HG02884 (cell line): Measurements from ENCODE around the gene B9D2.
"Not testable (repeated sequence)": the region's sequence is repeated elsewhere in the genome, so short reads cannot be mapped to it uniquely, and the experiment has no call there.

Experiments used
- ATAC-seq: cut with Tn5 transposase; IDR thresholded peaks from one replicate; pipeline ENCODE4 v1.9.1; 2021; ENCODE audit warnings: mild to moderate bottlenecking, moderate library complexity; ENCODE audit not compliant: unreplicated experiment

Gene B9D2

DNA sequence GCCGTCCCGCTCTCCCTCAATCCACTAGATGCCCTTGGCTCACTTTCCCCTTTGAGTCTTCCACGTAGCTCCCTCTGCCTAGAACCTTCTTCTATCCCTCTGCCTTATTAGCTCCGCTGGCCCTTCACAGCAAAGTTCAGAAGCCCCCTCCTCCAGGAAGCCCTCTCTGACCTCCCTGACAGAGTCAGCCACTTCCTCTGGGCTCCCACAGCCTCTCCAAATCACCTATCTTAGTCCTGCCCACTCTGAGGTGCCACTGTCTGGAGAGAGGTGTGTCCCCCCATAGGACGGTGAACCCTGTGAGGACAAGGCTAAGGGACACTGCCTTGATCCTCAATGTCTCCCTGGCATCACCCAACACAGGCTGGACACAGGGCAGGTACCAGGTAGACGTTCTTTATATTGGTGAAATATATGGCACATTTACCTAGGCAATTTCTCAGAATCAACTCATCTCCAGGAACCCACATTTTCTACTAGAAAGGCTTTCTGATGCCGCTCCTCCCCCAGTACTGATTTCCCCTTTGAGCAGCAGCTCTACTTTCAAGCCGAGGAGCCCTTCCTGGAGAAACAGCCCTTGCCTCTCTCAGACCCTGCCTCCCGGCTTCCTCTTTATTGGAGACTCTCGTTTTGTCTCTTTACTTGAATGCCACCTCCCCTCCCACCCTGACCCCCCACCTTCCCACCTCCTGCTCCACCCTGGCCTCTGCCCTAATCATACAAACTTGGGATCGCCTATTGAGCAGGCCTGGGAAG, 6.8 kb downstream of the B9D2 start:
- no peak for ATAC-seq

DNA sequence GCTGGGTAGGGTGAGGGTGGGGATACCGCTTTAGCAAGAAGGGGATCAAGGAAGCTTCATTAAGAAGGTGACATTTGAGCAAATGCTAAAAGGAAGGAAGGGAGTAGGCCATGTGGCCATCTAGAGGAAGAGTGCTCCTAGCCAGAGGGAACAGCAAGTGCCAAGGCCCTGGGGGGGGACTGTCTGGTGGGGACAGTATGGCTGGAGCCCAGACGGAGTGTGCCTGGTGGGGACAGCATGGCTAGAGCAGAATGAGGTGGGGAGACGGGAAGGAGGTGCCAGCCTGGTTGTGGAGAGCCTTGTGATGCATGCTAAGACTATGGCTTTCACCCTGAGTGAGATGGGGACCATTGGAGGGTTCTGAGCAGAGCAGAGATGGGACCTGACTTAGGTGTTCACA, 8.1 kb downstream of the B9D2 start:
- no peak for ATAC-seq

DNA sequence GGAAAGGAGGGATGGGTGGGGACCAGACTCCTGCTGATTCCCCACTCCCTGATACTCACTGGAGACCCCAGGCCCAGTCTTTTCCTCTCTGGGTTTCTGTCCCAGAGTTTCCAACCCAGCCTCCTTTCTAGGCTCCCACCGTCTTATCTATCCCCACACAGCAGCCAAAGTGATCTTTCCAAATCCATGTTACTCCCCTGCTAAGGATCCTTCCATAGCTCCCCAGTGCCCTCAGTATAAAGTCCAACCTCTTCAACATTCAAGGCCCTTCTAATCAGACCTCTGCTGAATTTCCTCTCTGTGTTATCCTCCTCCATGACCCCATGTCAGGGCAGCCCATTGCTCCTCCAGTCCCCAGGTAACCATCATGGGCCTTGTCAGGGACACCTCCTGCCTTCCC, 8.9 kb downstream of the B9D2 start:
- no peak for ATAC-seq

DNA sequence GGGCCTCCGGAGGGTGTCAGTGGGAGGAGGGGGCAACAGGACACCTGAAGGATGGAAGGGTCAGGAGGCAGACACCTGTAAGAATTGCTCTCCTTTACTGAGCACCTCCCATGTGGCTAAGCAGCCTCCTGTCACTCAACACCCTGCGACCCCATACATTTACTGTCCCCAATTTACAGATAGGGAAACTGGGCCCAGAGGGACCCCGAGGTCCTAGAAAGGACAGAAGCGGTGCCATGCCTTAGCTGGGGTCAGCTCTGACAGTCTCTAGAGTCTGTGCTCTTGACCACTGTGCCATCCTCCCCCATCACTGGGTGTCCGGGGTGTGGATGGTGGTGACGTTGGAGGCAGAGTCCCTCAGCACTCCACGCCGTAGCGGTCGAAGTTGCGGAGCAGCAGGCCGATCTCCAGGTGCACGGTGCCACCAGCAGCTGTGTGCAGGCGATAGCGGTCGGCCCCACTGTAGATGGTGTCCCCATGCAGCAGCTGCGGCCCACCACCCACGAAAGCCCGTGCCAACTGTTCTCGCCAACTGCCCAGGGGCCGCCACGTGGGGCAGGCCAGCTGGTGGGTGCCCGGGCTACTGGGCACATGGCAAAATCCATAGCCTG, 9.5 kb downstream of the B9D2 start:
- no peak for ATAC-seq

DNA sequence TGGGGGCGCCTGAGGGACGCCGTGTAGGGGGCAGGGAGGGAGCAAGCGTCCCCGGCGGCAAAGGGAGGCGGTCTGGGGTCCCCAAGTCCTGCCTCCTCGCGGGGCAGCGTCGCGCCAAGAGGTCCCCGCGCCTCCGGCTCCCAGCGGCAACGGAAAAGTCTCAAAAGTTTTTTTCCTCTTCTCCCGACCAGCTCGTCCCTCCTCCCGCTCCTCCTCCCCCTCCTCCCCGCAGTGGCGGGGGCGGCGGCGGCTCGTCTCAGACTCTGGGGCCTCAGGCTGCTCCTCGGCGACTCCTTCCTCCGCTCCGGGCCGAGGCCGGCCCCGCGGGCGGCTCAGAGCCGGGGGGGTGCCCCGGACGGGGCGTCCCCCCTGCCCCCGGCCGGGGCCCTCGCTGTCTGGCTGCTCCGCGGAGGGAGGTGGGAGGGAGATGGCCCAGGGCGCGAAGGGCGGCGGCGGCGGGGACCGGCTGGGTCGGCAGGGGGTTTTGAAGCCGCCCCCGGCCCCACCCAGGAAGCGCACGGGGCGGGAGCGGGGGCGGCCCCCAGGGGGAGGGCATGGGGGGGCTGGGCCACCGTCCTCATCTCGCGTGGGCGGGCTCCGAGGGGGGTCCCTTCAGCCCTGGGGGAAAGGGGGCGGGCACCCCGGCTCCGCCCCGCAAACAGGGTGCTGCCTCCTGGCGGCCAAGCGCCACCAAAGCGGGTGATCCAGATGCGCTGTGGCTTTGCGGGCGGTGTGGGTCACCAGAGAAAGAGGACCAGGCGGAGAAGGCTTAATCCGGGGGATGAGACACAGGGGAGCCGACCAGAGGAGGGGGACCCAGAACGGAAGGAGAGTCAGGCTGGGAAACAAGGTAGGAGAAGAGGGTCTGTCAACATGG, 10.2 kb downstream of the B9D2 start, which contains the start of gene TGFB1:
Gene TGFB1, minus strand, starts transcription at position 457 of the 877 bp plus-strand sequence. CDS start 878 bp downstream, outside the sequence.
- no peak for ATAC-seq

DNA sequence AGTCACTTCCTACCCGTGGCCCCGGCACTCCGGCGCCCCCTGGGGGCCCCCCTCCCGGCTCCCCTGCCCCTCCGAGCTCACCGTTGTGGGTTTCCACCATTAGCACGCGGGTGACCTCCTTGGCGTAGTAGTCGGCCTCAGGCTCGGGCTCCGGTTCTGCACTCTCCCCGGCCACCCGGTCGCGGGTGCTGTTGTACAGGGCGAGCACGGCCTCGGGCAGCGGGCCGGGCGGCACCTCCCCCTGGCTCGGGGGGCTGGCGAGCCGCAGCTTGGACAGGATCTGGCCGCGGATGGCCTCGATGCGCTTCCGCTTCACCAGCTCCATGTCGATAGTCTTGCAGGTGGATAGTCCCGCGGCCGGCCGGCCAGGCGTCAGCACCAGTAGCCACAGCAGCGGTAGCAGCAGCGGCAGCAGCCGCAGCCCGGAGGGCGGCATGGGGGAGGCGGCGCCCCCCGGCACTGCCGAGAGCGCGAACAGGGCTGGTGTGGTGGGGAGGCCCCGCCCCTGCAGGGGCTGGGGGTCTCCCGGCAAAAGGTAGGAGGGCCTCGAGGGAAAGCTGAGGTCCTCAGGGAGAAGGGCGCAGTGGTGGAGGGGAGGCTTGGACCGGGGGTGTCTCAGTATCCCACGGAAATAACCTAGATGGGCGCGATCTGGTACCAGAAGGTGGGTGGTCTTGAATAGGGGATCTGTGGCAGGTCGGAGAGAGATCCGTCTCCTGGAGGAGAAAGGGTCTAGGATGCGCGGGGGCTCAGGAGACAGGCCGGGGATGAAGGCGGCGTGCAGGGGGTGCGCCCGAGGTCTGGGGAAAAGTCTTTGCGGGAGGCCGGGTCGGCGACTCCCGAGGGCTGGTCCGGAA, 11.1 kb downstream of the B9D2 start:
- no peak for ATAC-seq

DNA sequence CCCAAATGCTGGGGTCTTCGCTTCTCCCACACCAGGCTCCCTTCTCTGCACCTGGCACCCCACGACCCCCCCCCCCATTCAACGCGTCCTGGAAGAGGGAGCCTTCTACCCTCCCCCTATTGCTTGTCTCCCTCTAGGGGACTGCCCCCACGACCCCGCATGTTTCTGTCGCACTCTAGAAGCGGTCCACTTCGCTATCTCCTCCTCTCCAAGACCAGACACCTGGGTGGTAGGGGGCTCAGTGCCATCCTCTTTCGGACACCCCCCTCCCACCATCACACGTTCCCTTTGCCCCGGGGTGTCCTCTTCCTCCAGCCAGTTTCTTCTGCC, 11.7 kb downstream of the B9D2 start:
- ATAC-seq: no peak

DNA sequence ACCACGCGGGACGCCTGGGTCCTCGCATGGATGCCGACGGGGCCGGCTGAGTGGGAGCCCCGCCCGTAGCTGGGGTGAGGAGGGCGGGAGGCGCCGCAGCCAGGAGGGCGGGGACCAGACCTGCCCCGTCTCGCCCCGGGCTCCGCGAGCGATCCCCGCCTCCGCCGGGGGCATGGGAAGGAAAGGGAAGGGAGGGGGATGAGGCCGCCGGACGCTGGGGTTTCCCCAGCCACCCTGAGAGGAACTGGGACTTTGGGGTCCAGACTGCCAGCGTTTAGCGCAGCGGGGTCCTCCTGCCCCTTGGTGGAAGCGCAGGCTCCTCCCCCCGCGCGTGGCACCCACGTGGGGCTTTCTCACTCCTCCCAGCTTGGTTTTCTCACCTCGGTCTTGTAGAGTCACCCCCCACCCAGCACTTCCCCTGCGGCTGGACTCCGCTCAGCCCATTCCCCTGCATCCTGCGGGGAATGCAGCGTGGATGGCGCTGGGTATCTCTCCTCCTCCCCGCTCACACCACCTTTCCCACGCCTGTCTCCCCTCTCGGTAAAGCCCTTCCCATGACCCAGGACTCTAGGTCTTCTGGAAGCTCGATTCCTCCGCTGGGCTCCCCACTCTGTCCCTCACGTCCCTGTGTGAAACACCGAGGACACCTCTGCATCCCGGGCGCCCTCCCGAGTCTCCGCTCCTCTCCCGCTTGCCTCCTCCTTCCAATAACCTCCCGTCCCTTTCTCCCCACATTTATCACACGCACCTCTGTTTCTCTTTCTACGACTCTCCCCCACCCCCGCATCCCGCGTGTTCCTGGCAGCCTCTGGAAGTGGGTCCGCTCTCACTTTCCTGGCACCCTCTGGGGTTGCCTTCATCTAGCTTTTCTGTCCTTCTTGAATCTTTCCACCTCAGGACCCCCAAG, 12.4 kb downstream of the B9D2 start:
- ATAC-seq: no peak

DNA sequence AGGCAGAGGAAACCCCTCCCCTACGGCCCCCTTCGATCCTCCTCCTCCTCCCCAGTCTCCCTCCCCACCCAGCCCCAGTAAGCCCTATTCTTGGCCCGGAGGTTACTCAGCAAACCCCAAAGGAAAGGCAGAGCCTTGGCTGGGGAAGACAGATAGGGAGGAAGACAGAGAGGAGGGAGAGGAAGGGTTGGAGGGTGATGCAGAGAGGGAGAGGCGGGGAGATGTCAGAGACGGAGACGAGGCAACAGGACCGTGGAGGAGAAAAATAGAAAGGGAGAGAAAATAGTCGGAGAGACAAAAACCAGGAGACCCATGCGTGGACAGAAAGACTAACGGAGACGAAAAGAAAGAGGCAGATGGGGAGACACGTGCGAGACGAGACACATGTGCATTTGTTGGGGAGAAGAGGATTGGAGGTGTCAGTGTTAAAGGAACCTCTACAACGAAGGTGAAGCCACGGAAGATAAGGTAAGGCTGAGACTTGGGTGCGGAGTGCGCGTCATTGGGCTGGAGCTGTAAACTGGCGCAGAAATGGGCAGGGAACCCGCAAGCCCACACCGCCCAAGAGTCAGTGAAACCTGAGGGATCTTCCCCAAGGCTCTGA, 13.1 kb downstream of the B9D2 start:
- ATAC-seq: no peak

DNA sequence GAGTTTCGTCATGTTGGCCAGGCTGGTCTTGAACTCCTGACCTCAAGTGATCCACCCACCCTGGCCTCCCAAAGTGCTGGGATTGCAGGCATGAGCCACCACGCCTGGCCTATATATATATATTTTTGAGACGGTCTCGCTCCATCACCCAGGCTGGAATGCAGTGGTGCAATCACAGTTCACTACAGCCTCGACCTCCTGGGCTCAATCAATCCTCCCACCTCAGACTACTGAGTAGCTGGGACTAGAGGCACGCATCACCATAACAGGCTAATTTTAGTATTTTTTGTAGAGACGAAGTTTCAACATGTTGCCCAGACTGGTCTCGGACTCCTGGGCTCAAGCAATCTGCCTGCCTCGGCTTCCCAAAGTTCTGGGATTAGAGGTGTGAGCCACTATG, 17.0 kb downstream of the B9D2 start:
- not testable (repeated sequence) for ATAC-seq

DNA sequence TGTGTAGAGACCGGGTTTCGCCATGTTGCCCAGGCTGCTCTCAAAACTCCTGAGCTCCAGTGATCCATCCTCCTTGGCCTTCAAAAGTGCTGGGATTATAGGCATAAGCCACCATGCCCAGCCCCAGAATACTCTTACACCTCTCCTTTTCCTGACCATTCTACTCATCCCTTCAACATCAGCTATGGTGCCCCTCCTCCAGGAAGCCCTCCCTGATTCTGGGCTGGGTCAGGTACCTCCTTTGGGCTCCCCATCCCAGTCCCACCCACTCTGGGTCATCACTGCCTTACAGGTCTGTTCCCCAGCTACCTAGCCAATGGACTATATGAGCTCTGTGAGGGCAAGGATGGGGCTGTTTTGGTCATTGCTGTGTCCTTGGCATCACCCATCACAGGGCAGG, 19.8 kb downstream of the B9D2 start:
- no peak for ATAC-seq

DNA sequence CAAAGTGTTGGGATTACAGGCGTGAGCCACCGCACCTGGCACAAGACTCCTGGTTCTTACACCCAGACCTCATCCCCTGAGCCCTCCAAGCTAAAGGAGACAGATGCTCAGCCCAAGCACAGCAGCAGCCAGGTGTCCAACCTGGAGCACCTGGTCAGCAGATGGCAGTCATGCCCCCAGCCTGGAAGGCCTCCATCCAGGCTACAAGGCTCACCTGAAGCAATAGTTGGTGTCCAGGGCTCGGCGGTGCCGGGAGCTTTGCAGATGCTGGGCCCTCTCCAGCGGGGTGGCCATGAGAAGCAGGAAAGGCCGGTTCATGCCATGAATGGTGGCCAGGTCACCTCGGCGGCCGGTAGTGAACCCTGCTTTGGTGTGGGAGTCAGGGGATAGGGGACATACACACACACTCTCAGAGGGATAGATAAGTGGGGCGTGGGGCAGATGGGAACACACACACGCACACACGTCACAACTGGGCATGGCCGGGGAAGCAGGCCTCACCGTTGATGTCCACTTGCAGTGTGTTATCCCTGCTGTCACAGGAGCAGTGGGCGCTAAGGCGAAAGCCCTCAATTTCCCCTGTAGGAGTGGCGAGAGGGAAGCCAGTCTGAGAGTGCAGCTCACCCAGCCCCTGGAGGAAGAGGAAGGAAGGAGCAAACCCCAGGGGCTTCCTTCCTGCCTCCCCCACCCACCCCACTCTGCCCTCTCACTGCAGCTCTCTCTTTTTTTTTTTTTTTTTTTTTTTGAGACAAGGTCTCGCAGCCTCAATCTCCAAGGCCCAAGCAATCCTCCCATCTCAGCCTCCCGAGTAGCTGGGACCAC, 22.1 kb downstream of the B9D2 start:
- no peak for ATAC-seq

DNA sequence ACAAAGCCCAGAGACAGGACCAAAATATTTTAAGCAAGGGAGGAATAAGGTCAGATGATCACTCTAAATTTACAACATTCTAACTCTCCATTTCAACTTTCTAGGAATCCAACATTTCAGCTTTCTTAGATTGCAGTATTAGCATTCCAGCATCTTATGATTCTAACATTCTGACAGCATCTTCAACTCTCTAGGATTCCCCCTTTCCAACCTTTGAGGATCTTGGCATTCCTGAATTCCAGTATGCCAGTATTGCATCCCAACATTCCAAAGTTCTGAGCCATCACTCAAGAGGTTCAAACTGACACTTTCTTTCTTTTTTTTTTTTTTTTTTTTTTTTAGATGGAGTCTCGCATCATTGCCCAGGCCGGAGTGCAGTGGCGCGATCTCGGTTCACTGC, 24.0 kb downstream of the B9D2 start:
- no peak for ATAC-seq

DNA sequence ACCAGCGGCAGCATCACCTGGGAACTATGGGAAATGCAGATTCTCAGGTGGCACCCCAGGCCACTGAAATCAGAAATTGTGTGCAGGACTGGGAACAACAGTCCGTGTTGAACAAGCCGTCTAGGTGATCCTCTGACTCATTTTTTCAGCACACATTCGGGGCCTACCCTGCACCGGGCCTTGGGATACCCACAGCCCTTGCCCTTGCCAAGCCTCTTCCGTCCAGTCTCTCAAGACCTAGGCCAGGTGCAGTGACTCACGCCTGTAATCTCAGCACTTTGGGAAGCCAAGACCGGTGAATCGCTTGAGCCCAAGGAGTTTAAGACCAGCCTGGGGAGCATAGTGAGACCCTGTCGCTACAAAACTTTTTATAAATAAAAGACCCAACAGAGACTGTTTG, 28.5 kb downstream of the B9D2 start:
- no peak for ATAC-seq

DNA sequence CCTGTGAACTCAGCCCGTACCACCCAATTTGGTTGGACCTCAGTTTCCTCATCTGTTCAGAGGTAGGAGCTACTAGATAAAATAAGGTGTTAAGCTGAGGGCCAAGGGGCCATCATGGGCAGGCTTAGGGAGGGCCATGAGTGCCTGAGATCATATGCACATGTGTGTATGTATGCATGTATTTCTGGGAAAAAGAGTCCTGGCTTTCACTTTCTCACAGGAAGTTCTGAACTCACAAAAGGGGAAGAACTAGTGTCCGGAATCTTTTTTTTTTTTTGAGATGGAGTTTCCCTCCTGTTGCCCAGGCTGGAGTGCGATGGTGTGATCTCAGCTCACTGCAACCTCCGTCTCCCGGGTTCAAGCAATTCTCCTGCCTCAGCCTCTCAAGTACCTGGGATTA, 29.2 kb downstream of the B9D2 start:
- ATAC-seq: no peak

DNA sequence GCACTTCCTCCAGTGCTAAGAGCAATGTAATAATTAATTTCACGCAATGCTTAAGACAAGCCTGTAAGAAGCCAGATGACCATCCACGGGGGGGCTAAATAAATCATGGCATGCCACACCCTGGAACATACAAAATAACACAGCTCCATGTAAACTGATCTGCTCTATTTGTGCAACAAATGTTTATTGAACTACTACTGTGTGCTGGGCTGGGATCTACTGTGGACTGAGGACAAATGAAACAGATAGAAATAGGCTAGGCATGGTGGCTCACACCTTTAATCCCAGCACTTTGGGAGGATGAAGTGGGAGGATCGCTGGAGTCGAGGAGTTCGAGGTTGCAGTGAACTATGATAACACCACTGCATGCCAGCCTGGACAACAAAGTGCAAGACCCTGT, 31.5 kb downstream of the B9D2 start:
- no peak for ATAC-seq

DNA sequence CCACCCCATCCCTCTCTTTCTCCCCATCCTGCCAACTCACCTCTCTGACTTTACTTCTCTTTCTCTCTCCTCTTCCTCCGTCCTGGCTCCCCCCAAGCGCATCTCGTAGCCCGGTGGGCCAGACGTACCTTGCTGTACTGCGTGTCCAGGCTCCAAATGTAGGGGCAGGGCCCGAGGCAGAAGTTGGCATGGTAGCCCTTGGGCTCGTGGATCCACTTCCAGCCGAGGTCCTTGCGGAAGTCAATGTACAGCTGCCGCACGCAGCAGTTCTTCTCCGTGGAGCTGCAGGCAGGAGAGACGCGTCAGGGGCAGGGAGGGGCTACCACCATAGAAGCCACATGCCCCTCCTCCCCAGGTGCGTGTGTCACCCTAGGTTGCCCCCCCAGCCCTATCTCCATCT, 31.9 kb downstream of the B9D2 start:
- no peak for ATAC-seq

DNA sequence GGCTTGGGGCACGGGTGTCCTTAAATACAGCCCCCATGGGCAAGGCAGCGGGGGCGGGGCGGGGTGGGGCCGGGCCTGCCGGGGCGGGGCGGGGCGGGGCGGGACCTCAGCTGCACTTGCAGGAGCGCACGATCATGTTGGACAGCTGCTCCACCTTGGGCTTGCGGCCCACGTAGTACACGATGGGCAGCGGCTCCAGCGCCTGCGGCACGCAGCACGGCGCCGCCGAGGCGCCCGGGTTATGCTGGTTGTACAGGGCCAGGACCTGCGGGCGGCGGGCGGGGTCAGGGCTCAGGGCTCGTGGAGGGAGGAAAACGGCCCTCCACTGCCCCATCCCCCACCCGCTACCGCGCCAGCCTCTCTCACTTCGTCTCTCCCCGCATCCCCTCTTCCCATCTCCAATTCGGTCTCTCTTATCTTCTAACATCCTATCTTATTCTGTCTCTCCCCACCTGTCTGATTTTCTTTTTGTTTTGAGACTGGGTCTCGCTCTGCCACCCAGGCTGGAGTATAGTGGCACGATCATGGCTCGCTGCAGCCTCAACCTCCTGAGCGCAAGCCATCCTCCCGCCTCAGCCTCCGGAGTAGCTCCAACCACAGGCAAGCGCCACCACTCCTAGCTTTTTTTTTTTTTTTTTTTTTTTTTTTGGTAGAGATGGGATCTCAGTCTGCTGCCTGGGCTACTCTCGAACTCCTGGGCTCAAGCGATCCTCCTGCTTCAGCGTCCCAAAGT, 32.8 kb downstream of the B9D2 start:
- no peak for ATAC-seq
